Keratinocyte (primary cell): ENCODE data around the gene TAGLN.

Source experiments
- CTCF ChIP-seq, 3 experiments: IDR thresholded peaks in 1 of 3; conservative IDR thresholded peaks in 1 of 3; optimal IDR thresholded peaks in 1 of 3; 2 replicates in 2 of 3; 3 replicates in 1 of 3; pipeline versions ENCODE3 to v1.5.1; 2011; ENCODE audit warnings: low read length in 3 of 3, mild to moderate bottlenecking in 3 of 3, moderate library complexity in 2 of 3, control low read depth in 1 of 3, inconsistent platforms in 1 of 3; ENCODE audit not compliant: insufficient read depth in 2 of 3; ENCODE audit errors: extremely low read depth in 1 of 3
- EZH2 ChIP-seq: IDR thresholded peaks from one replicate; pipeline ENCODE4 v1.6.1; 2012; ENCODE audit warnings: inconsistent platforms, mild to moderate bottlenecking, low read length, moderate library complexity

GRCh38 chr11:117189941-117190544, 9.1 kb upstream of the TAGLN start:
- TF ChIP-seq CTCF (optimal IDR thresholded peaks at IDR 0.05 in 1 of 3, IDR thresholded peaks at IDR 0.05 in 1 of 3, conservative IDR thresholded peaks at IDR 0.05 in 1 of 3; ENCODE audit: extremely low read depth in 1 of 3, insufficient read depth in 2 of 3, low read length in 3 of 3), result no peak
- no peak for TF ChIP-seq EZH2
